H4 (cell line): ENCODE data around the gene EBF3. TPM values are rescaled to one million over a fixed set of nuclear protein-coding genes. Genes with fewer than 3 reads are reported as not detected.

Experiments used
- DNase-seq: peaks from one replicate; pipeline ENCODE4 v3.0.0-alpha.2; 2015; ENCODE audit warnings: low spot score
- total RNA-seq: library from RNA; depleted of rRNA; stranded (reverse); fragments of >200 nt; shearing (Covaris generic); gene quantifications from 2 replicates; pipeline ENCODE4 v1.2.3, GENCODE V29; 2014; rRNA removed

EBF3 gene
- total RNA-seq, 1 experiment from 2014 or later: 0.33 TPM

DNA sequence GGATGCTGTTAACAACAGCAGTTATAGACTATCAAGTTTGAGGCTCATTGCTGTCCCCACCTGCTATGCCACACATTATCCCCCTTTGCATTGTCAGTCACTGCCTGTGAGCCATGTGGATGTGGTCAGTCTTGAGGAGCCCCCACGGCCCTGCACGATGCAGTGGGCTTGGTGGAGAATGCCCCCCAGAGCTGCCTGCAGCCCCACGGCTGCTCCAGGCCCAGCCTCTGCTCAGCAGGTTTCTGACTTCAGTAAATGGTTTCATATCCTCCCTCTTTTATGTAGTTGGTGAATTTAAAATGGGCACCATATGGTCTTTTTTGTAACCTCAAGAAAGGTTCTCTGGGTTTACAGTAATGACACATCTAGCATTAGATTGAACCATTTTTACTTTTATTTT is 164.1 kb downstream of the EBF3 start:
- no peak for DNase-seq

DNA sequence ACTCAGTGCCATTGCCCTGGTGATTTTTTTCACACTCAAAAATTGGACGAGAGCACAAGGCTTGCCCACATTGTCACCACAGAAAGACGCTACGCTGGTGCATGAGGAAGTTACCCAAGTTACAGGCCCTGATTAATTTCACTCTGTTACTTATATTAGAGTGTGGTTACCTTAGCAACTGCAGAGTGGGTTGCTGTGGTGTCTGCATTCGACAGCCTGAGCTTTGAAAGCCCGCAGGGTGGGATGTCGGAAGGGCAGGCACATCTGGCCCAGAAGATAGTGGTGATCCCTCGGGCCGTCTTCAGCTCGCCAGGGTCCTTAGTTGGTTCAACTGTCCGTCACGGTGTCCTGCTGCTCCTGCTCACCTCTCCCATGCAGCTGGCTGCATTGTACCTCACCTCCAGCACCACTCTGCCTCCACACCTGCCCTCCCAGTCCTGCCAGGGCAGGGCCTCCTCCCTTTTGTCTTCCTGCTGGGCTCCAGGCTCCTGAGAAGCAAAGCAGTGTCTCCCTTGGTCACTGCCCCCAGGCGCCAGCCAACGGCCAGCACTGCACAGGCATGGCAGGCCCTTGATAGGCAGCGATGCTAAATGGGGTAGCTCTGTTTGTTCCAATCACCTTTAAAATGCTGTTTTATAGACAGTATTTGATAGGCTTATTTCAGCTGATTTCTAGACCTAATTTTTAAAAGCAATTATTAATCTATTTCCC is 167.2 kb downstream of the EBF3 start:
- DNase-seq: no peak

DNA sequence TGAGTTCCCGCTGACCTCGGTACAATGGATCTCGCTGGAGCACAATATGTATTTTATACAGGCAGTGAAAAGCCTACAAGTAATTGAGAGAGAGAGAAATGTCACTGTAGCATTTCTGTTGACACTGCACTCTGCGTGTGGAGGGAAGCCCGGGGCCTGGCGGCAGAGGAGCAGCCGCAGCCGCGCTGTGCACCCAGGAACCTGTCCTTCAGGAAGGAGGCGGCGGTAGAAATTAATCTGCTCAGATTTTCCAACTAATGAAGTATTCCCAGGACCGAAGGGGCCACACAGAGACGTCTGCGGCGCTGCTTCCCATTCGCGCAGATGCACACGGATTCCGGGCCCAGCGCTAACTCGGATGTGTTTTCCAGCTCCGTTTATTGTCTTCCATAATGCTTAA is 170.1 kb downstream of the EBF3 start:
- no peak for DNase-seq

- no peak for DNase-seq
Measured at GRCh38 chr10:129793479-129793878, 170.6 kb downstream of the EBF3 start.

GRCh38 chr10:129792864-129793263 is 171.2 kb downstream of the EBF3 start:
- no peak for DNase-seq

DNA sequence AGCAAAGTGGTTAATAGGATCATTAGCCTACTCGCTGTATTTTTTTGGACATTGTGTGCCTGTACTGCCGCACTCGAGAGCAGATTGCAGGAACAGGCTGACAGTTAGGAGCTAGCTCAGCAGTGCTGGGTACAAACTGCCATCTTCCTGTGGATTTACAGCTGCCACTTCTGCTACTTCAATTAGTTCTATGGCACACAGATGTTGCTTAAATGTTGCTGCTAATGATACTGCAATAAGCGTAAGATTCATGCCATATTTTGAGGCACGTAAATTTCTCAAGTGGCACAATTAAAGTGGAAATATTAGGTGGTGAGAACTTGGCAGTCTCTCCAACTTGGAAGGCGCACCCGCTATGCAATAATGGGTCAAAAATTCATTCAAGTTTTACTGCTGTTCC is 171.9 kb downstream of the EBF3 start:
- DNase-seq: no peak

DNA sequence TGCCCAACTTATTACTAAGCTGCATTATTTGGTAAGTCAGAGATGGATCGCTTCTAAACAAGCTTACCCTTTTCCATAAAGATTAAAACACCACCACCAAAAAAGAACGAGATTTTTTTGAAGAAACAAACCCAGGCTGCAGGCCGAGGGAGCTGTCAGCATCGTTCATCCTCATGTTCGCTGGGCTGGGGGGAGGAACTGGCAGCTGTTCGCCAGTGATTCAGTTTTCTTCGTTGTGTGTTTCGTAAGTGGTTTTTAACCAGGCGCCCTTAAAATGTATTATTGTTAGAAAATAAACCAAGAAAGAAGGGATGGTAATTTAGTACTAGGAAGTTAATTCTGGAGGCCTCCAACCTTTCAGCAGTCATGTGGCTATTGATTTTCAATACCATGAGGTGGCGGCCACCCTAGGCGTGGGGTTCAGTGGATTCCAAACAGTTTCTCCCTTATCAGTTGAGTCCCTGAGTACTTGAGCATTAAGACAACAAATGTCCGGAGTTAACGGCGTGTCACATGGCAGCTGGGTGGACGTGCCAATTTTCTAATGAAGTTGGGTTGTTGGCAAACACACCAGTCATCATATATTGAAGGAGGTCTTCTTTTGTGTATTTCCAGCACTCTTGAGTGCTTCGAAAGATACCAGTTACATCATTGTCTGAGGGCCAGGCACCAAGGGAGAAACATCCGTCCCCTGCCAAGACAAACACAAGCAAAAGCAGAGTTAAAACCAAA is 173.2 kb downstream of the EBF3 start:
- no peak for DNase-seq

DNA sequence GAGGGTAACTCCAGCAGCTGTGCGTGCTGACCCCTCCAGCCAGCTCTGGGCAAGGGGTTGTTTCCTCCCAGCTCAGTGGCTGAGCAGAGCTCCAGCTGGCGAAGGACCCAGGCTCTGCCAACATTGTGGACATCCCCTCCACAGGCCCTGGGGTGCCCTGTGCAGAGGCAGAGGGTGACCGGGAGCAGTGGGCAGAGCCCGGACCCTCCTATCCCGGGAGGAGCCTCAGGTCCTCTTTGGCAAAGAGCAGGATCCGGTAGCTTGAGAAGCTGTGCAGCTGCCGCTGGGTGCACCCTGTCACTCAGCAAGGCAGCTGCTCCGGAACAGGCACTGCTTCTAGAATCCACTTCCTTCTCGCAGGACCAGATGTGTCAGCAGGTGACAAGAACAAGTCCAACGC is 175.9 kb downstream of the EBF3 start:
- no peak for DNase-seq

DNA sequence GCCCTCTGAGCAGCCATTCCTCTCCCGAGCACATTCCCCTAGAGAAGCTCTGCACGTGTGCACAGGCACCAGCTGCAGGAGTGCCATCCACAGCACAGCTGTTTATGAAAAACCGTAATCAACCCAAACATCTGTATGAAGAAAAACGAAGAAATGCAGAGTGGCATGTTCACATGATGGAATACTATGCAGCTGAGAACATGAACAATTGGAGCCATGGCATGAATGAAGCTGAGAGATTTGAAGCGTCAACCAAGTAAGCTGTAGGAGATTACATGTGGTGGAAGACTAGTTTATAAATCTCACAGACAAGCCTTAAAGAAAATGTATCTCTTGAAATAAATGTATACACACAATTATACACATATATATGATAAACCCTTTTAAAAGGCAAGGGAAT is 176.5 kb downstream of the EBF3 start:
- no peak for DNase-seq

DNA sequence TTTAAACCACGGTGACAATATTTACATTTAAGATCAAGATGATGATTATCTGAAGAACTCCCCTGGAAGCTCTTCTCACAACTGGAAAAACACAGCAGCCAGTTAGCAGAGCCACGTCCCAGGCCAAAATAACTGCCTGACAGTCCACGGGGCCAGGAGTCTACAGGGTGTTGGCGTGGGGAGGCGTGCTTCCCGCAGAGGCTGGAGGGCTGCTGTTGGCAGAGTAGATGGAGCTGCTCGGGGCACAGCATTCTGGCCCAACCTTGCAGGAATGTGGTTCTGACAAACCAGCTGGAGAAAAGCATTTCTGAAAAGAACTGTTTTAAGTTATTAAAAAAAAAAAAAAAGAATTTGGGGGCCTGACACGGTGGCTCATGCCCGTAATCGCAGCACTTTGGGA is 177.9 kb downstream of the EBF3 start:
- no peak for DNase-seq

- no peak for DNase-seq
Measured at GRCh38 chr10:129785536-129785981, 178.5 kb downstream of the EBF3 start.

Other genes starting within 250 kb of the EBF3 start
- 1.3 and 2.2 TPM in 2 replicates for gene C10orf143, start 146.6 kb upstream of the EBF3 start, total RNA-seq
- 163 and 181 TPM in 2 replicates for gene GLRX3, start 172.1 kb upstream of the EBF3 start, total RNA-seq